ENCODE data around the gene CCDC3. TPM values are rescaled to one million over a fixed set of nuclear protein-coding genes. Genes with fewer than 3 reads are reported as not detected.
"Not testable (repeated sequence)": the region's sequence is repeated elsewhere in the genome, so short reads cannot be mapped to it uniquely, and the experiment has no call there.

The CCDC3 gene
- total RNA-seq, 6 experiments from 2014 or later, result 3.6 to 10.2 (median 5.8) TPM

- intact Hi-C loops (cut with DNase I), result no loop called here
- WGBS (ENCODE audit: insufficient coverage, low coverage, low lambda C conversion rate, missing lambda C conversion rate), result 60% methylated on average over 1 of the region's 2 CpGs
- Histone ChIP-seq H3K4me3 (no peak overlapping the region), H3K36me3 (no peaks in the 10 kb centered on the region), H3K9me3 (no peaks in the 10 kb centered on the region), H3K4me1 (no peaks in the 10 kb centered on the region), H3K27me3 (no peaks in the 10 kb centered on the region), H3K27ac (no peak overlapping the region)
- TF ChIP-seq, protein P1, sequence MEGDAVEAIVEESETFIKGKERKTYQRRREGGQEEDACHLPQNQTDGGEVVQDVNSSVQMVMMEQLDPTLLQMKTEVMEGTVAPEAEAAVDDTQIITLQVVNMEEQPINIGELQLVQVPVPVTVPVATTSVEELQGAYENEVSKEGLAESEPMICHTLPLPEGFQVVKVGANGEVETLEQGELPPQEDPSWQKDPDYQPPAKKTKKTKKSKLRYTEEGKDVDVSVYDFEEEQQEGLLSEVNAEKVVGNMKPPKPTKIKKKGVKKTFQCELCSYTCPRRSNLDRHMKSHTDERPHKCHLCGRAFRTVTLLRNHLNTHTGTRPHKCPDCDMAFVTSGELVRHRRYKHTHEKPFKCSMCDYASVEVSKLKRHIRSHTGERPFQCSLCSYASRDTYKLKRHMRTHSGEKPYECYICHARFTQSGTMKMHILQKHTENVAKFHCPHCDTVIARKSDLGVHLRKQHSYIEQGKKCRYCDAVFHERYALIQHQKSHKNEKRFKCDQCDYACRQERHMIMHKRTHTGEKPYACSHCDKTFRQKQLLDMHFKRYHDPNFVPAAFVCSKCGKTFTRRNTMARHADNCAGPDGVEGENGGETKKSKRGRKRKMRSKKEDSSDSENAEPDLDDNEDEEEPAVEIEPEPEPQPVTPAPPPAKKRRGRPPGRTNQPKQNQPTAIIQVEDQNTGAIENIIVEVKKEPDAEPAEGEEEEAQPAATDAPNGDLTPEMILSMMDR (IDR thresholded peaks at IDR 0.05), result no peak
- no peak for TF ChIP-seq POLR2A (IDR thresholded peaks at IDR 0.05)
- no peak for DNase-seq
- no peak for ATAC-seq
Measured at GRCh38 chr10:13038391-13038790, 36.9 kb upstream of the CCDC3 start.

- ATAC-seq (no peak), DNase-seq (no peak)
- H3K27me3 ChIP-seq, result no peaks in the 10 kb centered on the region
- no peaks in the 10 kb centered on the region for H3K4me1 ChIP-seq
- intact Hi-C loops (cut with DNase I), result no loop called here
- H3K27ac ChIP-seq, result no peak overlapping the region
- TF ChIP-seq, protein P1 (IDR thresholded peaks at IDR 0.05), result no peak
- TF ChIP-seq POLR2A (IDR thresholded peaks at IDR 0.05), result no peak
- H3K9me3 ChIP-seq, result no peaks in the 10 kb centered on the region
- no peak overlapping the region for H3K4me3 ChIP-seq
- 87% methylated on average over 2 of the region's 2 CpGs for WGBS (ENCODE audit: insufficient coverage, low coverage, low lambda C conversion rate, missing lambda C conversion rate)
- no peaks in the 10 kb centered on the region for H3K36me3 ChIP-seq
Measured at GRCh38 chr10:13037832-13038231, 36.3 kb upstream of the CCDC3 start.

DNA sequence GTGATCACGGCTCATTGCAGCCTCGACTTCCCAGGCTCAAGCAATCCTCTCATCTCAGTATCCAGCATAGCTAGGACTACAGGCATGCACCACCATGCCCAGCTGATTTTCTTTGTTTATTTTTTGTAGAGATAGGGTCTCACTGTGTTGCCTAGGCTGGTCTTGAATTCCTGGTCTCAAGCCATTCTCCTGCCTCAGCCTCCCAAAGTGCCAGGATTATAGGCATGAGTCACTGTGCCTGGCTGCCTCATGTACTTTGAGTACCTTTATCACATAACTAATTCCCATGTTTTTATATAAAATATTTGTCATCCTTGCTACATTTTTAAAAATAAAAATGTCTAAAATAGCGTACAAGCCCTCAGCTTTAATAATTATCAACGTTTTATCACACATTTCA is 35.3 kb upstream of the CCDC3 start:
- WGBS (ENCODE audit: insufficient coverage, low coverage, low lambda C conversion rate, missing lambda C conversion rate), result 79% methylated on average over 4 of the region's 4 CpGs
- H3K27me3 ChIP-seq, result no peaks in the 10 kb centered on the region
- H3K36me3 ChIP-seq, result no peaks in the 10 kb centered on the region
- H3K9me3 ChIP-seq, result no peaks in the 10 kb centered on the region
- H3K4me3 ChIP-seq, result no peak overlapping the region
- no peak overlapping the region for H3K27ac ChIP-seq
- no peaks in the 10 kb centered on the region for H3K4me1 ChIP-seq
- no peak for TF ChIP-seq POLR2A (IDR thresholded peaks at IDR 0.05)
- TF ChIP-seq, protein P1 (IDR thresholded peaks at IDR 0.05), result no peak
- ATAC-seq (no peak), DNase-seq (no peak)
- intact Hi-C loops (cut with DNase I), result no loop called here

DNA sequence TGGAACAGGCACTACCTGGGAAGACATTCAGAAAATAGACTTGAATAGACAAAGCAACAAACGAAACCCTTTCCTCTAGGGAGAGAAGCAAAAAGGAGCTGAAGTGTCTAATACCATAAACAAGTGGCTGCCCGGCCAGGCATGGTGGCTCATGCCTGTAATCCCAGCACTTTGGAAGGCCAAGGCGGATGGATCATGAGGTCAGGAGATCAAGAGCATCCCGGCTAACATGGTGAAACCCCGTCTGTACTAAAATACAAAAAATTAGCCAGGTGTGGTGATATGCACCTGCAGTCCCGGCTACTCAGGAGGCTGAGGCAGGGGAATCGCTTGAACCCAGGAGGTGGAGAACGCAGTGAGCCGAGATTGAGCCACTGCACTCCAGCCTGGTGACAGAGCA is 34.2 kb upstream of the CCDC3 start:
- not testable (repeated sequence) for H3K9me3 ChIP-seq

GRCh38 chr10:13026873-13027272 is 25.4 kb upstream of the CCDC3 start:
- Histone ChIP-seq H3K4me3 (no peak overlapping the region), H3K27me3 (no peaks in the 10 kb centered on the region), H3K4me1 (no peaks in the 10 kb centered on the region), H3K9me3 (no peaks in the 10 kb centered on the region), H3K27ac (no peak overlapping the region), H3K36me3 (no peaks in the 10 kb centered on the region)
- WGBS (ENCODE audit: insufficient coverage, low coverage, low lambda C conversion rate, missing lambda C conversion rate), result 39% methylated on average over 5 of the region's 5 CpGs
- DNase-seq, result no peak
- intact Hi-C loops (cut with DNase I), result no loop called here
- ATAC-seq, result no peak
- no peak for TF ChIP-seq POLR2A (IDR thresholded peaks at IDR 0.05)
- TF ChIP-seq, protein P1 (IDR thresholded peaks at IDR 0.05), result no peak

More for the DNA sequence above, 34.2 kb upstream of the CCDC3 start:
- H3K27ac ChIP-seq; H3K4me1 ChIP-seq; H3K27me3 ChIP-seq; DNase-seq; H3K4me3 ChIP-seq; H3K36me3 ChIP-seq; intact Hi-C loops (cut with DNase I); ATAC-seq: not testable (repeated sequence)
- 82% methylated on average over 5 of the region's 9 CpGs for WGBS (ENCODE audit: insufficient coverage, low coverage, low lambda C conversion rate, missing lambda C conversion rate)

All from right lobe of liver (tissue), 6 donors.